NOMO-1 treated with DMSO at 0.1 percent for 48 hours (cell line): ENCODE data around the gene NRG3.

ENCODE experiments used
- DNase-seq: peaks from one replicate; lab custom pipeline; 2025; ENCODE audit not compliant: unreplicated experiment; lab: John Stamatoyannopoulos, UW

Gene NRG3

DNA sequence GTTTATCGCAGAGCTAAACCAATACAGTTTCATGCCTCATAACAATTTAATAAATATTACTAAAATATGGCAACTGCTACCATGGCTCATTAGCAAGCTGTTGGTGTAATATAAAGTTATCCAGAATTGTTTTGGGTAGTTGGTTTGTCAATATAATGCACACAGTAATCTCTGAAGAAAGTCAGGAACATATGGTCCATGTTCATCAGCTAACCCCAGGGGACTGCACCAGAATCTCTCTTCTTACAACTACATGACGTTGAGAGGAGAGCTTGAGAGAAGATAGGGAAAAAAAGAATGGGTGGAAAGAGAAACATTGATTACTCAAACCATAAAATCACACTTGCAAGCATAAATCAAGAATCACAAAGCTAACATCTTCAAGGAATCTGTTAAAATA is 333.7 kb downstream of the NRG3 start:
- DNase-seq = no peak

DNA sequence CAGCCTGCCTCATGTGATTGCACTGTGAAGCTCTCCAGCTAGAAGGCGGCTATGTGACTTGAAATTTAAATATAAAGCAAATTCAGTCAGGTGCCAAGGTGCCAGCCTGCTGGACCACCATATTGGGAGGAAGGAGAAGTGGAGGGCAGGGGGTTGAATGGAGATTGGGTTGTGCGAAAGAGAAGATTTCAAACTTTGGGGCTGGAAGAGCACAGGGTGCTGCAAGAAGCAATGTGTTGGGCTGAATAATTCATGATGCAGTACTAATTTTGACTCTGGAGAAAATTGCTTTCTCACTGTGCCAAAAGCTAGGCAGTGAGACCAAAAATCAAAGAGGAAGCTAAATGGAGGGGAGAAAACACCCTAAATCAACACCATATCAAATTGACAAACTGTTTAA is 335.3 kb downstream of the NRG3 start:
- DNase-seq = no peak

DNA sequence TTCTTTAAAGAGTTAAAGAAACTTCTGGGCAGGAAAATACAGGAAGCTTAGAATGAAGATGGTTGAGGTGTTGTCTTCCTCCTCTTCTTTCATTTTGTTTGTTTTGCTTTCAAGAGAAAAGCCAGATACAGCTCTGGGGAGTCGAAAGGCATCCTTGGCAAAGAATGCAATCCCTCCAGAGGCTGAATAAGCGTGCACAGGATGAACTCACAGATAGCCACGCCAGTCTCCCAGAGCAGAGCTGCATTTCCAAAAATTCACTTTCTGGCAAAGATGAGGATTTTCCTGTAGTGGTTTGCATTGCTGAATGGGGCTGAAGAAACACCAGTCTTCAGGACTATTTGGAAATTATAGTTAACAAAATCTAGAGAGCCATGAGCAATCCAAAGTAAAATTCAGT is 336.4 kb downstream of the NRG3 start:
- no peak for DNase-seq

DNA sequence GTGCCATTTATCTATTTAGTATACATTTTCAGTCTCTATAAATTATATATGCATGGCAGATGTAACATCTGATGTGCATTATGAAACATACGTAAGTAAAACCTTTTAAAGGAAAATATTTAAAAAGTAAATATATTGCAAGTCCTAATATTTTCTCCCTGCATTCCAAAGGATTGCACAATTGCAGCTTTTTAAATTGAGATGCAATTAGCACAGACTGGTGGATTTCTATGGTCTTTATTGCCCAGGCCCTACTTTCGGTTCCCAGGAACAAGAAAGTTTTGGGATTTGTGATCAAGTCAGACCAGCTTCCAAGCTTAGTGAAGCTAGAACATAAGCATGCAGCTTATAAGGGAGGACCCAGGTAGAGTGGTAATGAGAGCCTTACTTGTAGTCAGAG is 337.8 kb downstream of the NRG3 start:
- DNase-seq = no peak

DNA sequence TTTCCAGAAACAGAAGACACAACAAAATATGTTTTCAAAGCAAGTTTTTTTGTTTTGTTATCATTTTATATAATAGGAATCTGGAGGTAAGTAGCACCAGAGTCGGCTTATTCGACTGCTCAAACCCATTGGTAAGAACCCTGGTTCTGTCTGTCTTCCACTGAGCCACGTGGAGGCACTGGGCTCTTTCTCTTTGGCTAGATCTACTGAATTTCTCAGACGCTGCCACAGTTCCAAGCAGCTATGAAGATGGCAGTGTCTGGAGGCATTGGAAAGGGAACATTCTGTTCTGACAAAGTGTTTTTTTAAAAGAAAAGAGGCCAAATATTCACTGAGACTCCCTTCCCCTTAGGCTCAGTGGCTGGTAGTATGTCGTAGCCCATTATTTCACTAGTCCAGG is 338.8 kb downstream of the NRG3 start:
- no peak for DNase-seq

DNA sequence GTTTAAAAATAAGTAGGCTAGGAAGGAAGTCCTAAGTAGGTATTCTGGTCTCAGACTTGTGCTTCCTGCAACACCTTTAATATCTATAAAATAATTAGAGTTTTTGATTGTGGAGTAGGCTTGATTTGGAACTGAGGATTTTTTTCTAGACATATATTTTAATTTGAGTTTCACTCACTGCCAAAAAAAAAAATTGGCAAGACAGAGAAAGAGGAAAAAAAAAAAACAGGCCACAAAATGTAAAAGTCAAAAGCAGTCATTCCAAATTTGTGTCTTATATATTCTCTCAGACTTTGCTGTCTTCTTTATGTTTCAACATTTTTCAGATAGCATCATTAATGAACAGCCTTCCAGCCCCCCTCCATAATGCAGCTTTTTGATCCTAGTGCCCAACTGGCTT is 346.1 kb downstream of the NRG3 start:
- no peak for DNase-seq

DNA sequence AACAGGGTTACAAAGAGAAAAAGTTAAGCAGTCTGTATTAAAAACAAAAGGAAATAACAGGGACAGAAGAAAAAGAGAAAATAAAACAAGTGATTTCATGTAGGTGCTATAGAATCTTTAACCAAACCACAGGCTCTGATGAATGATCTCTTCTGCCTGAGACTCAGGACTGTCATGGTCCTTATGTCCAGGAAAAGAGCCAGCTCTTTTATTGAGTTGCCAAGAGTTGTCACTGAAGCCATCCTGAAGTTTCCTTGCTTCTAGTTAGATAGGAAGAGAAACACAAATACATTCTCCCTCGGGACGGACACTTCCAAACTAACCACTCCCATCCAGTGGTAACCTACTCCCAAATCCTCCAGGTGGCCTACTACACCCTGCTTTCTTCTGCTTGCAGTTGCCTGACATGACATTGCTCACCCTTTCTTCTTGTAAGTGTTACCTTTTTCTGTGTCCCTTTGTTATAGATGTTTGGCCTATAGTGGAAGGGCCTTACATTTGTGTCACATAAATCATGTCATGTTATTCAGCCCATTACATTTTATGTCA is 346.7 kb downstream of the NRG3 start:
- no peak for DNase-seq

DNA sequence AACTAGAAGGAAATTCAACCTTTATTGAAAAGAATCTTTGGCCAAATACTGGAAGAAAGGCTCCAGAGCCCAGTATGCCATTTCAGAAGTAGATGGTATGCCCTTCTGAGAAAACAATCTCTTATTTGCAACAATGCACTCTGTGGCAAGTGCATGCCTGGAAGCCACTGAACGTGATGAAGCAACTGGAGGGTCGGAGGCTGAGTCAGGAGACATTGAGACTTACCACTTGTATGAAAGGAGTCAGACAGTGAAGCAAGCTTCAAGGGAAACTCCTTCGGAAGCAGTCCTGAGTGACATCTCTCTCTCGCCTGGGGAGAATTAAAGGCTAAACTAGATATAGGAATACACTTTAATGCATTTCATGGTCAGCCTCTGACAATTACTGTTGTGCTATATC is 353.7 kb downstream of the NRG3 start:
- DNase-seq = no peak

DNA sequence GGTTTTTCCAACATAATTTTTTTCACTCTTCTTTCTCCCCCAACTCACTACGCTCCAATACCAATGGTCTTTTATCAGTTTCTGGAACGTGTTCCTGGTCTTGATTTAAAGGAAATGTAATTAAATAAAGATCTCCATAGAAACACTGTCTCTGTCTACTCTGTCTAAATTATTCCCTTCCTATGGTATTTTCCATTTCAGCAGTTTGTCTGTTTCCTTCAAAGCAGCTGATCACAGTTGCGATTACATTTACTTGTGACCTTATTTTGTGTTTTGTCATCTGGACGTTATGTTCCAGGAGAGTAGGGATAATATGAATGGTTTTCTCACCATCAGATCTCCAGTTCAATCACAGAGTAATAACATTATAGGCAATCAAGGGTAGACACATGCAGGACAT is 359.2 kb downstream of the NRG3 start:
- DNase-seq = no peak

DNA sequence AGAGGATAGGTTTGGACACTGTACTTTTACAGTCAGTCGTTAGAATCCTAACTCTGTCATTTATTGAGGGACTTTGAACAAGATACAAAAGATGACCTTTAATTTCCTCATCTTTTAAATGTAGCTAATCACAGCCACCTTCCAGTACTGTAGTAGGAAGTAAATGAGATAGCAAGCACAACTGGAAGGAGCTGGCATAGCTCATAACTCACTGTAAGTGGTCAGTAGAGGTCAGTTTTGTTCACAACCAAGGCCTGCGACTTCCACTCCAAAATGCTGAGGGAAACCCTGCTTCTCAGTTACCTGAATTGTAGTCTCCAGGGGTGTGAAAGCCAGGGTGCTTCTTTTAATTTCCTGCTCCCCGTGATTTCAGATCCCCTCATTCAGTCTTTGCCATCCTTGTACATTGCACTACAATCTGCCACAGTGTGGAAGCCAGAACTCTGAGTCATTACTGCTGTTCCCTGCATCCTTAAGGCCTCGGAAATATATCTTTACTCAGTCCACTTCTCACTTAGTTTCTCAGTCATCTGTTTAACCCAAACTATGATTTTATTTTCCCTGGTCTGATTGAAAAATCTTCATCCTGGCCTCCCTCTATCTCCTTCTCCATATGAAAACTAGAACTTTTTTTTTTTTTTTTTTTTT is 361.2 kb downstream of the NRG3 start:
- no peak for DNase-seq

DNA sequence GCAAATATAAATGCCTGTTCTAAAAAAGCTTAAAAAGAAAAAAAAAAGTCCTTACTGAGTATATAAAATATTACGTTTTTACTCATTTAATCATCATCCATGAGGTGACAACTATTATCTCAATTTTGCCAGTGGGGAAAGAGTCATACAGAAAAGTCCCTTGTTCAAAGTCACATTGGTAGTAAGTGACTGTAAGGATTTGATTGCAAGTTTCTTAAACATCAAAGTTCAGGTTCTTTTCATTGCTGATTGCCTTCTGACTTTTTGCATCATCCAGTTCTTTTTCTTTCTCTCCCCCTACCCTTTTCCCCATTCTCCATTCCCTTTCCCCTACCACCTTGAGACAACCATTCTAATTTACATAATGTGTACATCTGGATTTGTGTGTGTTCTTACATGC is 363.3 kb downstream of the NRG3 start:
- DNase-seq = no peak

DNA sequence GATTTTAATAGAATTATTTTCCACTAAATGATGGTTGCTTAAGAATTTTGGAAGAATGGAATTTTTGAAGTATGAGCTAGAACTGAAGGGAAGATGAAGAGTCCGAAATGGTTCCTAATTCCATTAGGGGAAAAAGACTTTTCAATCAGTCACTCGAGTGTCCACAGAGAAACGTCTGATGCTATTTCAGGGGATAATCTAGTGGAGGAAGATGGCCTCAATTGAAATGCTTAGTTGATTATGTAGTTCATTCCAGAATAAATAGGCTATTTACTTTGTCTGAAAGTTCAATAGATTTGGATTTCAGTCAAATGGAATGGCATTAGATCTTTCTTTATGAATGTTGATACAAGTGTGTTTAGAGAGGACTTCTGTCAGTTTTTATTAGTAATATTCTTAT is 365.4 kb downstream of the NRG3 start:
- DNase-seq = no peak

DNA sequence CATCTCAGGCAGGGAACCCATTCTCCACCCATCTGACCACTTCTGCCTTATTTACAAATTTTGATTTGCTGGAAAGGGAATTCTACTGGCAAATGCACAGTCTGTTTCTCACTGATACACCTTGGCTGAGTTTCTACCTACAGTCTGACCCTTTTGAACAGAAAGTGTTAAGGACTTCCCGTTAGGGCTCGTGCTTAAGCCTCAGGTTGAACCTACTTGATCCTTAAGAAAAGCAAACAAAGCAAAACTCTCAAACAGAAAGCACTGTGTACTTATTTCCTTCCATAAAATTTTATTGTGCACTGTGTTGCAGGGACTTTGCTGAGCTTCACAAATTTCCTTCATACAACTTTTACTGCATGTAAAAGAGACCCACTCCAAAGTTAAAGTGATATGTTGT is 367.8 kb downstream of the NRG3 start:
- DNase-seq = no peak

DNA sequence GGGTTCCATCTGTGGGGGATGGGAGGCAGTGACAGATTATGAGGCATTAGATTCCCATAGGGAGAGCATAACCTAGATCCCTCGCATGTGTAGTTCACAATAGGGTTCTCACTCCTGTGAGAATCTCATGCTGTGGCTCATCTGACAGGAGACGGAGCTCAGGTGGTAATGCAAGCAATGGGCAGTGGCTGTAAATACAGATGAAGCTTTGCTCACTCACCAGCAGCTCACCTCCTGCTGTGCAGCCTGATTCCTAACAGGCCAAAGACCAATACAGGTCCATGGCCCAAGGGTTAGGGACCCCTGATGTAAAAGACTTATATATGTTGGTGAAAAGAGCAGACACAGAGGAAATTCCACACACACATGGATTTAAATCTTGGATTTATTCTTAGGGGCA is 370.2 kb downstream of the NRG3 start:
- no peak for DNase-seq

DNA sequence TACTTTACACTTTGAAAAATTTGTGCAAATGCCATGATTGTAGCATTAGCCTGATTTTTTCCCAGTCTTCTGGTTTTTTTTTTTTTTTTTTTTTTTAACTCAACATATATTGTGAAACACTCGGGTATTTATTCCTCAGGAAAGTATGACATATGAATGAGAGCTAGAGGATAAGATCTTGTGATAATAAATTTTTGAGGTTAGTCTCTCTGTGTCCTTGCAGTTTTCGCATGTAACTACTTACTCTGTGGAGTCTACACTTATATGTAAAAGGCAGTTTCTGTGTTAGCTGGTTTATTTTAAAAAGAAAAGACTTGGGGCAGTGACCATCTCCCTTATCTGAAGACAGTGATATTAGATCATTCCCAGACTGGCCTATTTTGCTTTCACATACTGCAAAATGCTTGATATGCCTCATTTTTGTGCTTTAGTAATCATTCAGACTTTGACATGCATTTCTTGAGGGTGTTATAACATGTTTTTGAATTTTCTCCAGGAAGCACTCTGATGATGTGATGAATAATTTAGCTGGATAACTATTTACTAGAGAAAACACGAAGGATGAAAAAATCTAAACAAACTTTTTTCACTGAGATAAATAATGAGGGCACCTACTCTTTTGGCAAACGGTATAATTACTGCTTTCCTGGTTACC is 371.0 kb downstream of the NRG3 start:
- no peak for DNase-seq

DNA sequence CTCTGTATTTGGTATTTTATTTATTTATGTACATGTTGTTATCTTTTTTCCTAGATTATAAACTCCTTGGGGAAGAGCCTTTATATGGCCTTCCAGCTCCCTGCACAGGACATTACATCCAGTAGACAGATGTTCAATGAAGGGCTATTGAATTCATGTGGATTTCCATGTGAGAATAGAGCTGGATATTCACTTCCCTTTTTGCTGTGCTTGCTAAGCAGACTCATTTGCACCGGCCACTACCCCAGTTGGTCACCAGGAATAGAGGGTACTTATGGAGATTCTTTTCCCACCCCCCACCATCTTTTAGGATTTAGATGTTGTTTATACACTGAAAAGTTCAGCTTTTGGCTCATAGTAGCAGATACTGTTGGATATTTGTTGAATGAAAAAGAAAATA is 374.1 kb downstream of the NRG3 start:
- no peak for DNase-seq

DNA sequence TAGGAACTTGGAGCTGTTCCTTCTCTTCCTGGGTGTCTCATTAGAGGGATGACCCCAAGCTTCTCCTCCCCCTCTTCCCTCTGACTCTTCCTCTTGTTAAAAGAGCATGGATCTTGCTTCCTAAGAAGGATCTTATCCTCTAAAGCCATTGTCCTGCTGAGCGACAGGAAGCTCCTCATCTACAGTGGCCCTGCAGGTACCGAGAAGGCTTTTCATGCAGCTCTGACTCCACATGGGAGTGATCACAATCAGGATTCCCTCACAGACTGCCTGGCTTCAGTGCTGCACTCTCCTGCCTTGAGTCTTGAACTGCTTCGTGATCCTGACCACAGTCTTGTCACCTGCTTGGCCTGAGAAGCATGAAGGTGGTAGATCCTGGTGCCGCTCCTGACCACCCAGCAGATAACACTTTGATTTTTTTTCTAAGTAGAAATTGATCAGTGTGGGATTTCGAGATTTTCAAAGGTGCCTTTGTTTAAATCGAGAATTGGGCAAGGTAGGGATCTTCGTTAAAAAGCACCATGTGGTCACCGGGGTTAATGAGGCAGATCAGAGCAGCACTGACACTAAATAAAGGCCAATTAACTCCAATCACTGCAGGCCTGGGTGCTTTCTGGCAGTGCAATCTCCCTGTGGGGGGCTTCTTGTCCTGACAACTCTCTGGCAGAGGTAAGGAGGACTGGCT is 376.4 kb downstream of the NRG3 start:
- no peak for DNase-seq

DNA sequence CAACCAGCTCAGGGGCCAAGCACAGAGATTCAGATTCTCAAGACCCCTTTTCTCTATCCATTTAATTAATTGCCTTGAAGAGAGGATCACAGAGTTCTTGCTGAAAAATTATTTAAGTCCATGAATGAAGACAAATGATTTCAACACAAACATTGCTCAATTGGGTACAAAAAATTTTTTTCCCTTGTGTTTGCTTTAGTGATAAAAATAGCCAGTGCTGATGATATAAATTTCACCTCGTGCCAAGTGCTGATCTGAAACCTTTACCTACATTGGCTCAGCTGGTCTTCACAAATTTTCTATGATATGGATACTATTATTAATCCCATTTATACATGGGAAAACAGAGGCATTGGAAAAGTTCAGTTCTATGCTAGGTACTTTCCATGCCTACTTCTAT is 377.1 kb downstream of the NRG3 start:
- DNase-seq = no peak

DNA sequence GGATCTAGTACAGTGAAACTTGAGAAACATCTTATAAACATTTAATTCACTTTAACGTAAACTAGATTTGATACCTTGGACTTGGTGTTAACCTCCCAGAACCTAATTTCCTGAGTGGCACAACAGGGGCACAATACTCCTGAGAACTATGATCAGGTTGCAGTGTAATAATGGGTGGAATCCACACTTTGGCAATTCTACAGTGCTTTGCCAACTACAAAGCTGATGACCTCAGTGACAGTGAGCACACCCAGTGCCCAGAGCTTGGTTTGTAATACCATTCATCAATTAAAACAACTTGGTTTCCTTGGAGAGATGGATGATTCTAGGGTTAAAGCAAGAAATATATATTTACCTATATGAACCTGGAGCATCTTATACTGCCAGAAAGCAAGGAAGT is 379.2 kb downstream of the NRG3 start:
- DNase-seq = no peak

DNA sequence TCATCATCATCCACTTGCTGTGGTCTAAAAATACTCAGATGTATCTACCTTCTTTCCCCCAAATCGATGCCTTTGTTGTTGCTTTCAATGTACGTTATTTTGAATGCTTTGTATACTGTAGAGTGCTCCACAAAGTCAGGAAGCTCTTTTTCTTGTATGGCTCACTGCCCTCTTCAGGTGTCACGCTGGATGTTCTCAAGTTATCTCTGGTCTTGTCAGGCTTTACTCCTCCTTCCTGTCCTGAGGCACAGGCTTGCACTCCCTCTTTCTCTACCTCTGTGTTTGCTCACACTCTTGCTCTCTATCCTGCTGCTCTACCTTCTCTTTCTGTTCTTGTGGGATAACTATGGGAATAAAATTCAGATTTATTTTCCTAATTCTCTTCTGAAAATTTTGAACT is 381.3 kb downstream of the NRG3 start:
- no peak for DNase-seq

DNA sequence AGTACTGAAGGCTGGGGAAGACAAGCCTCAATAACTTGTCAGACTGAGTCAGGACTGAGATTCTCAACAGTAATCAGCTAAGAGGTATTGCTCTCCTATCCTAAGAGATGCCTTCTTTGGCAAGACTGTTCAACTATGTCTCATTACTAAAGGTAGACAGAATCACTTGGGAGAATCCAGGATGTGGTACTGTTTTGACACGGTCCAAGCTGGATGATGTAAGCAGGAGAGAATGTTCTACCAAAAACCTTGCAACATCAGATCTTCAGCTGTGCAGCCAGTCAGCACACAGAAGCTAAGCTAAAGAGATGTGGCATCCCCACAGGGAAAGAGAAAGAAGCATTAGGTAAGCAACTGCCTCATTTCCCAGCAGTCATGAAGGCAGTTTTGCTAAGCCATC is 391.4 kb downstream of the NRG3 start:
- DNase-seq = no peak

DNA sequence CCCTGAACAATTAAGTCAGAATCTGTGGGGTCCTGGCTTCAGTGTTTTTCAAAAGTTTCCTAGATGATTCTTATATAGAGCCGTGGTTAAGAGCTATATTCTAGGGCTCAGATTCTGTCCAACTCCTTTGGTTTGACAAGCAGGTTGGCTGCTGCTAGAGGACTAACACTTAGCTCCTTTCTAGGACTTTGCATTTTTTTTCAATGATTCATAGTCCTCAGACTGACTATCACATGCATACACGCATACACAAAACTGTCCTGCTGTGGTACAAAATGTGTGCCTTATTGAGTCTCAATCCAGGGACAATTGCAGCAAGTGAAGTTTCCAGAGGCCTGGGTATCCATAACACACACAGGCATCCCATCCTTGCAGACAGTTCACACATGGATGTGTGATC is 392.0 kb downstream of the NRG3 start:
- no peak for DNase-seq
